Epithelial cell of esophagus (primary cell): Measurements from ENCODE around the gene MT1A.

Experiments used
- DNase-seq: peaks from one replicate; pipeline ENCODE4 v3.0.0; 2010; ENCODE audit warnings: low read depth
- H3K4me3 ChIP-seq: 2 replicates; pipeline ENCODE4 v1.5.1; 2011; ENCODE audit warnings: mild to moderate bottlenecking, low read length, control low read depth
- CTCF ChIP-seq: IDR thresholded peaks from 2 replicates; pipeline ENCODE4 v1.5.1; 2011; ENCODE audit warnings: low read depth, mild to moderate bottlenecking, low read length, control low read depth, inconsistent platforms; ENCODE audit not compliant: insufficient read depth; ENCODE audit errors: missing control alignments

MT1A gene

GRCh38 chr16:56625943-56626654 lies 12.4 kb upstream of the MT1A start:
- peak overlapping the region; percentile 87 for H3K4me3 ChIP-seq
- TF ChIP-seq CTCF = no peak
- DNase-seq = peak; percentile 31

GRCh38 chr16:56626685-56627084 lies 11.8 kb upstream of the MT1A start:
- peak overlapping the region; percentile 87 for H3K4me3 ChIP-seq
- DNase-seq = no peak
- no peak for TF ChIP-seq CTCF

- TF ChIP-seq CTCF = no peak
- DNase-seq = peak; percentile 36
- H3K4me3 ChIP-seq = no peak overlapping the region
Measured at GRCh38 chr16:56628486-56629350, 9.7 kb upstream of the MT1A start.

GRCh38 chr16:56629531-56629930 lies 8.9 kb upstream of the MT1A start:
- H3K4me3 ChIP-seq = no peak overlapping the region
- TF ChIP-seq CTCF = no peak
- no peak for DNase-seq

GRCh38 chr16:56630134-56630533 lies 8.3 kb upstream of the MT1A start:
- no peak overlapping the region for H3K4me3 ChIP-seq
- no peak for DNase-seq
- no peak for TF ChIP-seq CTCF

- no peak for TF ChIP-seq CTCF
- H3K4me3 ChIP-seq = no peak overlapping the region
- DNase-seq = no peak
Measured at GRCh38 chr16:56631197-56631596, 7.3 kb upstream of the MT1A start.
